ENCODE measurements around the gene CYSRT1.
"Not testable (repeated sequence)": the region's sequence is repeated elsewhere in the genome, so short reads cannot be mapped to it uniquely, and the experiment has no call there.

CYSRT1 gene

DNA sequence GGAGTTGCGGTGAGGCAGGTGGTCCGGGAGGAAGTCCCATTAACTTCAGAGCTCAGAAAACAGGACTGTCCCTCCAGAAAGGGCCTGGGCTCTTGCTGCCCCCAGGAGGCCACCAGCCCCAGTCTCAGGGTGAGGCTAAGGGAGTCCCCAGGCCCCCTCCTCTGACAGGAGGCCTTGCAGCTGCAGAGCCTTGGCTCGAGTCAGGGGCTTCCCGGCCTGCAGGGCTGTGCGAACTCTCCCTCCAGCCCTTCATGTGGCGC, 22.9 kb downstream of the CYSRT1 start:
- H3K36me3 Mint-ChIP-seq (ENCODE audit: low read depth): peaks cover 14% of the 10 kb centered on the region
- H3K4me3 Mint-ChIP-seq: no peak overlapping the region
- H3K9me3 Mint-ChIP-seq: no peaks in the 10 kb centered on the region
- peaks cover 17% of the 10 kb centered on the region for H3K4me1 Mint-ChIP-seq (ENCODE audit: low read depth)
- H3K27me3 Mint-ChIP-seq: no peaks in the 10 kb centered on the region
- intact Hi-C loops (cut with micrococcal nuclease): no loop called here
- H3K27ac Mint-ChIP-seq: no peak overlapping the region

GRCh38 chr9:137250329-137251193, 25.6 kb downstream of the CYSRT1 start:
- intact Hi-C loops (cut with micrococcal nuclease): no loop called here
- Mint-ChIP-seq H3K4me3 (no peak overlapping the region), H3K27ac (peak overlapping the region; percentile 18), H3K4me1 (ENCODE audit: low read depth) (peaks cover 14% of the 10 kb centered on the region), H3K9me3 (no peaks in the 10 kb centered on the region), H3K36me3 (ENCODE audit: low read depth) (no peaks in the 10 kb centered on the region), H3K27me3 (peaks cover 6% of the 10 kb centered on the region)

DNA sequence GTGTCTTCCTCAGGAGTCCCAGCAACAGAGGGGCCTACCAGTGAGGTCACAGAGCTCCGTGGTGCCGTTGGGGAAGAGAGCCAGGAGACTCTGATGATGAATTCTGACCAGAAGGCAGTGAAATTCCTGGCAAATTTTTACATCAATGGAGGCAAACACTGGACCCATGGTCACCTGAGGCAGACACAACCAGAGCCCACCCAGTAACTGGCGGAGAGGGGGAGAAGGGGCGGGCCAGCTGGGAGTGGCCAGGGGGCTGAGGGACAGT, 26.2 kb downstream of the CYSRT1 start, which contains the start of gene STPG3:
Gene STPG3, plus strand, starts transcription at position 93 of the 268 bp plus-strand sequence. Its CDS starts 1 bp downstream, at position 94.
- H3K27me3 Mint-ChIP-seq: peaks cover 6% of the 10 kb centered on the region
- H3K4me1 Mint-ChIP-seq (ENCODE audit: low read depth): peaks cover 19% of the 10 kb centered on the region
- intact Hi-C loops (cut with micrococcal nuclease): no loop called here
- no peak within 1 kb of the TSS for H3K4me3 Mint-ChIP-seq
- peaks cover 4% of the 10 kb centered on the region for H3K36me3 Mint-ChIP-seq (ENCODE audit: low read depth)
- peak within 1 kb of the TSS; percentile 18 for H3K27ac Mint-ChIP-seq
- H3K9me3 Mint-ChIP-seq: no peaks in the 10 kb centered on the region

DNA sequence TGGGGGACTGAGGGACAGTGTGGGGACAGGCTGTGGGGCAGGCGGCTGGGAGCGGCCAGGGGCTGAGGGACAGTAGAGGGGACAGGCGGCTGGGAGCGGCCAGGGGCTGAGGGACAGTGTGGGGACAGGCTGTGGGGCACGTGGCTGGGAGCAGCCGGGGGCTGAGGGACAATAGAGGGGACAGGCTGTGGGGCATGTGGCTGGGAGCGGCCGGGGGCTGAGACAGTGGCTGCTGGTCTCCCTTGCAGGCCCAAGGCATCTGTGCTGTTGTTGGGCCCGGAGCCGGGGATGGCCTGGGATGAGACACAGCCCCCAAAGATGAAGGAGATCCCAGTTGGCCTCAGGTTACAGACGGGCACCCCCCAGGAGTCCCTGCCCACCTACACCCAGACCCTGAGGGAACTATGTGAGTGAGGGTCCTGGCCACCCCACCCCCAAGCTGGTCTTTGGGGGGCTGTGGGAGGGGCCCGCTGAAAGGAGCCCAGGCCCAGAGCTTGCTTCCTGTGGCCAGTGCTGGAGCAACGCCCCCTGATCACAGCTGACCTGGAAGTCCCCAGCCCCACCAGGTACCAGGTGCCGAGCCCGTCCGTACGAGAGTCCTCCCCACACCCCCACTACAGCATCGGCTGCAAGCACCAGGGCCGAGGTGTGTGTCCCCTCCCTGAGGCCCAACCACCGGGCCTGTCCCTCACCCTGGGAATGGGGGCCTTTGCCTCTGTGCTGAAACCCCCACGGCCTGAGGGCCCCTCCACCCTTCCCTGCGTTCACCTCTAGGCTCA, 26.7 kb downstream of the CYSRT1 start:
- H3K36me3 Mint-ChIP-seq (ENCODE audit: low read depth): peaks cover 9% of the 10 kb centered on the region
- H3K4me1 Mint-ChIP-seq (ENCODE audit: low read depth): peaks cover 24% of the 10 kb centered on the region
- no peaks in the 10 kb centered on the region for H3K9me3 Mint-ChIP-seq
- no peak overlapping the region for H3K4me3 Mint-ChIP-seq
- H3K27ac Mint-ChIP-seq: peak overlapping the region; percentile 18
- intact Hi-C loops (cut with micrococcal nuclease): no loop called here
- peaks cover 6% of the 10 kb centered on the region for H3K27me3 Mint-ChIP-seq

GRCh38 chr9:137252555-137253506, 27.9 kb downstream of the CYSRT1 start:
- intact Hi-C loops (cut with micrococcal nuclease): no loop called here
- Mint-ChIP-seq H3K27ac (no peak overlapping the region), H3K9me3 (no peaks in the 10 kb centered on the region), H3K27me3 (peaks cover 6% of the 10 kb centered on the region), H3K4me3 (no peak overlapping the region), H3K36me3 (ENCODE audit: low read depth) (peaks cover 21% of the 10 kb centered on the region), H3K4me1 (ENCODE audit: low read depth) (peaks cover 32% of the 10 kb centered on the region)

DNA sequence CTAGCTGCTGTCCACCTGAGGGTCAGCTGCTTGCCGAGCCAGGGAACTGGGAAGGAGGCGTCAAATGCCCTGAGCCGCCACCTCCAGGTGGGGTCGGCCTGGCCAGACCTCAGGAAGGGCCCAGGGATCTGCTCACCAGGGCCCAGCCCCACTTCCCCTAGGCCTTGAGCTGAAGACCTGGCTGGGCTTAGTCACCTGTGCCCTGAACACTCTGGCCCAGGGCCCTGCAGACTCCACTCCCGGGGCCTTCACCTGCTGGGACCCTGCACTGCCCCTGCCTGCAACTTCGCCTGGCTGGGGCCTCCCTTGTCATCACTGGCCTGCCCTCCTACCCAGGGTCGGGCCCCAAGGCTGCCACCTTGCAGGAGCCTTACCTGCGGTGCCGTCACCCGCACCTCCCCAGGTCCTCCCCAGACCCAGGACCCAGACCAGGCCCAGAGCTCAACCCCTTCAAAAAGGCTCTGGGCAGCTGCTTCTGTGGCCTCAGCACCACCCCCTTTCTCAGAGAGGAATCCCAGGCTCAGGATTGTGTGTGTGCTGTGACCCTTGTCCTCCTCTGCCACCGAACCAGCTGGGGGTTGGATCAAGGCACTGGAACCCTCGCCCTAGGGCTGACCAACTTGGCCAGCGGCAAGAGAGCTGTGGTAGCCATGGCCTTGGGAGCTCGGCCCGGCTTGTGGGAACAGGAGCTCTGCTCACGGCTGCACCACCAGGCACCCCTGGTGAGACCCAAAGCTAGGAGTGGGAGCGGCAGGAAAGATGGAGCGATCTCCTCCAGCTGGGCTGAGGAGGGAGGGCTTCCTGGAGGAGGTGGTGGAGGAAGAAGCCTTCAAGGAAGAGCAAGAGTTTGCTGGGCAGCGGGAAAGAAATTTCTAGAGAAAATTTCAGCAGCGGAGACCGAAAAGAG, 29.0 kb downstream of the CYSRT1 start:
- H3K4me1 Mint-ChIP-seq (ENCODE audit: low read depth): peaks cover 36% of the 10 kb centered on the region
- H3K9me3 Mint-ChIP-seq: no peaks in the 10 kb centered on the region
- peaks cover 32% of the 10 kb centered on the region for H3K36me3 Mint-ChIP-seq (ENCODE audit: low read depth)
- H3K27me3 Mint-ChIP-seq: peaks cover 6% of the 10 kb centered on the region
- intact Hi-C loops (cut with micrococcal nuclease): no loop called here
- H3K27ac Mint-ChIP-seq: peak overlapping the region; percentile 78
- peak overlapping the region; percentile 78 for H3K4me3 Mint-ChIP-seq

DNA sequence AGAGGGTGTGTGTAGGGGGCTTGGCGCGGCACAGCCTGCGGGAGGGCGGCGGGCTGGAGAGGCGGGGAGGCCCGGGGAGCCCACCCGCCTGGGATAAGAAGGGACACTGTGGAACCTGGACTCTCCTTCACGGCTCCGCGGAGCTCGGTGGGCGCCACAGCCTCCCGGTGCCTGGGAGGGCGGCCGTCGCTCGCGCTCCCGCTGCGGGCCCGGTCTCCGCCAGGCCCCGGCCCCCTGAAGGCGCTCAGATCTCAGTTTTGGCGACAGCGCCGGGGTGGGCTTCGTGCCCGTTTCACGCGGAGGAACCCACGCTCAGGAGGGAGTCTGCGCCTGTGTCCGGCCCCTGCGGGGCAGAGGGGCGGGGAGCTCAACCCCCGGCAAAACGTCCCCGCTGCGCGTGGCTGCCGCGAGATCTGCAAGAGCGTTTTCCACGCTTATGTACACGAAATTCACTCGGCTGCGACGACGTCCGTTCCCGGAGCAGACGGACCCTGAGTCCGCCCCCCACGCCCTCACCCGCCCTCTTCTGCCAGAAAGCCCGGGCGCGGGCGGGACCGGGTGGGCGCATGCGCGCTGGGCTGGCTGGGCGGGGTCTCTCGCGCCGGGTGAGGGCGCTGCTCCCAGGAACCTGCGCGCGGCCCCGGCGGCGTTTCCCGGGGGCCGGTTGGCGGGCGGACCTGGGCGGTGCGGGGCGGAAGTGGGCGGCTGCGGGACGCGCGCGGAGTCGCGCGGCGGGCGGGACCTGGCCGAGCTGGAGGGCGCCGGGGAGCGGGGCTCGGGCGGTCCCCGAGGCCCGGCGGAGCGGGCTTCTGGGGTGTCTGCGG, 29.9 kb downstream of the CYSRT1 start, which contains the start of gene NELFB:
Gene NELFB, plus strand, starts transcription at position 704 of the 824 bp plus-strand sequence.
- peak within 1 kb of the TSS; percentile 78 for H3K27ac Mint-ChIP-seq
- peaks cover 6% of the 10 kb centered on the region for H3K27me3 Mint-ChIP-seq
- H3K36me3 Mint-ChIP-seq (ENCODE audit: low read depth): peaks cover 41% of the 10 kb centered on the region
- peaks cover 40% of the 10 kb centered on the region for H3K4me1 Mint-ChIP-seq (ENCODE audit: low read depth)
- no peaks in the 10 kb centered on the region for H3K9me3 Mint-ChIP-seq
- intact Hi-C loops (cut with micrococcal nuclease): loop anchor here (1.0 kb wide), 1 partner anchor 14 kb away; the partner anchor contains the start of gene TUBB4B
- H3K4me3 Mint-ChIP-seq: peak within 1 kb of the TSS; percentile 78

DNA sequence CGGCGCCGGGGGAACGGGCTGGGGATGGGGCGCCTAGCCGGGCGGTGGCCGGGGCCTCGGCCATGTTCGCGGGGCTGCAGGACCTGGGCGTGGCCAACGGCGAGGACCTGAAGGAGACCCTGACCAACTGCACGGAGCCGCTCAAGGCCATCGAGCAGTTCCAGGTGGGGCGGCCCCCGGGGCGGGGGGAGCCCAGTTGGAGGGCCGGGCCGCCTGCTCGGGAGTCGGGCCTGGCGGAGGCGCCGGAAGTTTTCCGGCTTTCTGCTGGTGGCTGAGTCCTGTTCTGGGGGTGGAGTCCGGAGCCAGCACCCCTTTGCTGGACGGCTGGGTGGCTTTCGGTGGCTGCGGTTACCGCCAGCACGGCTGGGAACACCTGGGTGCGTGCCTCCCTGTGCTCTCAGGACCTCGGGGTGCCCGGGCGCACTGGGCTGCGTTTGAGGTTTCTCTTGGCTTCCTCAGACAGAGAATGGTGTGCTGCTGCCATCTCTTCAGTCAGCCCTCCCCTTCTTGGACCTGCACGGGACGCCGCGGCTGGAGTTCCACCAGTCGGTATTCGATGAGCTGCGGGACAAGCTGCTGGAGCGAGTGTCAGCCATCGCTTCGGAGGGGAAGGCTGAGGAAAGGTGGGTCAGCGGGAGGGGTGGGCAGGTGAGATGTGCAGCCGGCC, 30.6 kb downstream of the CYSRT1 start:
- Mint-ChIP-seq H3K27ac (peak overlapping the region; percentile 78), H3K4me1 (ENCODE audit: low read depth) (peaks cover 40% of the 10 kb centered on the region)
- intact Hi-C loops (cut with micrococcal nuclease): loop anchor here (1.0 kb wide), 1 partner anchor 14 kb away; the partner anchor contains the start of gene TUBB4B

GRCh38 chr9:137256362-137256761, 31.4 kb downstream of the CYSRT1 start:
- Mint-ChIP-seq H3K36me3 (ENCODE audit: low read depth) (peaks cover 50% of the 10 kb centered on the region), H3K27me3 (peaks cover 6% of the 10 kb centered on the region), H3K9me3 (no peaks in the 10 kb centered on the region), H3K4me3 (peak overlapping the region; percentile 78), H3K4me1 (ENCODE audit: low read depth) (peaks cover 40% of the 10 kb centered on the region), H3K27ac (no peak overlapping the region)
- intact Hi-C loops (cut with micrococcal nuclease): no loop called here

More for the DNA sequence above, 30.6 kb downstream of the CYSRT1 start:
- Mint-ChIP-seq H3K9me3 (no peaks in the 10 kb centered on the region), H3K4me3 (peak overlapping the region; percentile 78), H3K27me3 (peaks cover 6% of the 10 kb centered on the region), H3K36me3 (ENCODE audit: low read depth) (peaks cover 44% of the 10 kb centered on the region)

DNA sequence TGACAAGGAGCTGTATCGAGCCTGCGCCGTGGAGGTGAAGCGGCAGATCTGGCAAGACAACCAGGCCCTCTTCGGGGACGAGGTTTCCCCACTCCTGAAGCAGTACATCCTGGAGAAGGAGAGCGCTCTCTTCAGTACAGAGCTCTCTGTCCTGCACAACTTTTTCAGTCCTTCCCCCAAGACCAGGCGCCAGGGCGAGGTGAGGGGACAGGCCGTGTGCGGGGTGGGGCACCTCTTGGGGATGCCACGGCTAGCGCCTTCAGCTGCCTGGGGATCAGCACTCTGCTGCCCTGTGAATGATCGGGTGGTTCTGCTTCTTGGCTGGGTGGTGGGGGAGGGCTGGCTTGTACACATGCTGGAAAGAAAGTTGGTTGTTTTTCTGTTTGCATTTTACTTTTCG, 31.9 kb downstream of the CYSRT1 start:
- H3K36me3 Mint-ChIP-seq (ENCODE audit: low read depth): peaks cover 55% of the 10 kb centered on the region
- H3K27me3 Mint-ChIP-seq: peaks cover 6% of the 10 kb centered on the region
- no peaks in the 10 kb centered on the region for H3K9me3 Mint-ChIP-seq
- H3K27ac Mint-ChIP-seq: no peak overlapping the region
- no peak overlapping the region for H3K4me3 Mint-ChIP-seq
- peaks cover 45% of the 10 kb centered on the region for H3K4me1 Mint-ChIP-seq (ENCODE audit: low read depth)
- intact Hi-C loops (cut with micrococcal nuclease): no loop called here

DNA sequence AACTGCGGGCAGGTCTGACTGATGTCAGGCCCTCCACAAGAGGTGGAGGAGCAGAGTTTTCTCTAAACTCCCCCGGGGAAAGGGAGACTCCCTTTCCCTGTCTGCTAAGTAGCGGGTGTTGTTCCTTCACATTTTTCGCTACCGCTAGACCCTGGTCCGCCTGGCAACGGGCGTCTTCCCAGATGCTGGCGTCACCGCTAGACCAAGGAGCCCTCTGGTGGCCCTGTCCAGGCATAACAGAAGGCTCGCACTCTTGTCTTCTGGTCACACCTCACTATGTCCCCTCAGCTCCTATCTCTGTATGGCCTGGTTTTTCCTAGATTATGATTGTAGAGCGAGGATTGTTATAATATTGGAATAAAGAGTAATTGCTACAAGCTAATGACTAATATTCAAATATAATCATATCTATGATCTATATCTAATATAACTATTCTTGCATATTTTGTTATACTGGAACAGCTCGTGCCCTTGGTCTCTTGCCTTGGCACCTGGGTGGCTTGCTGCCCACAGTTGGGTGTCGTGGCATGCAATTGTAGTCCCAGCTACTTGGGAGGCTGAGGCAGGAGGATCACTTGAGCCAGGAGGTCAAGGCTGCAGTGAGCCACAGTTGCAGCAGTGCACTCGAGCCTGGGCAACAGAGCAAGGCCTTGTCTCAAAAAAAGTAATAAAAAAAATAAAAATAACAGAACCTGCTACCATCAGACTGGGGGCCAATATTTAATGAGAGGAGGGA, 37.4 kb downstream of the CYSRT1 start:
- H3K27ac Mint-ChIP-seq: peak overlapping the region; percentile 3
- H3K9me3 Mint-ChIP-seq; H3K4me3 Mint-ChIP-seq; intact Hi-C loops (cut with micrococcal nuclease); H3K27me3 Mint-ChIP-seq: not testable (repeated sequence)
- peaks cover 27% of the 10 kb centered on the region for H3K4me1 Mint-ChIP-seq (ENCODE audit: low read depth)
- peaks cover 91% of the 10 kb centered on the region for H3K36me3 Mint-ChIP-seq (ENCODE audit: low read depth)

Data from dendritic cell treated with granulocyte-macrophage colony-stimulating factor and Interleukin-4, amounts not matched to agents 40 ng/mL and 50 ng/mL, for 4 days (primary cell).